Osteocyte (in vitro differentiated cells): ENCODE measurements around the gene CHRD. TPM values are rescaled to one million over a fixed set of nuclear protein-coding genes. Genes with fewer than 3 reads are reported as not detected.
A peak's percentile ranks its signal among the peaks of the same experiment; 100 is the strongest.
"Not testable (repeated sequence)": the region's sequence is repeated elsewhere in the genome, so short reads cannot be mapped to it uniquely, and the experiment has no call there.

ENCODE experiments used
- DNase-seq: peaks from one replicate; pipeline ENCODE4 v3.0.0; 2021; ENCODE audit warnings: mixed read lengths; ENCODE audit not compliant: unreplicated experiment; ENCODE audit errors: extremely low spot score
- H3K27ac Mint-ChIP-seq: one replicate; pipeline ENCODE4 v1.8.0; 2021; ENCODE audit warnings: mild to moderate bottlenecking, mixed read lengths; ENCODE audit not compliant: unreplicated experiment
- H3K27me3 Mint-ChIP-seq: one replicate; pipeline ENCODE4 v1.8.0; 2021; ENCODE audit warnings: mixed read lengths; ENCODE audit not compliant: unreplicated experiment
- H3K36me3 Mint-ChIP-seq: one replicate; pipeline ENCODE4 v1.8.0; 2021; ENCODE audit warnings: mixed read lengths; ENCODE audit not compliant: unreplicated experiment
- H3K4me1 Mint-ChIP-seq: one replicate; pipeline ENCODE4 v1.8.0; 2021; ENCODE audit warnings: mixed read lengths; ENCODE audit not compliant: unreplicated experiment
- H3K4me3 Mint-ChIP-seq: one replicate; pipeline ENCODE4 v1.8.0; 2021; ENCODE audit warnings: mild to moderate bottlenecking, moderate library complexity, mixed read lengths; ENCODE audit not compliant: unreplicated experiment
- H3K9me3 Mint-ChIP-seq: one replicate; pipeline ENCODE4 v1.8.0; 2021; ENCODE audit warnings: mixed read lengths; ENCODE audit not compliant: unreplicated experiment
- total RNA-seq: library from RNA; stranded (reverse); gene quantifications from 2 replicates; pipeline ENCODE4 v1.2.1, GENCODE V29; 2021
- TF ChIP-seq, protein P1 (sequence below): fragments of 200-600 bp; sonication (generic); IDR thresholded peaks from 2 replicates; pipeline ENCODE4 v1.5.0; 2021; ENCODE audit warnings: antibody characterized with exemption, mild to moderate bottlenecking, moderate library complexity

The CHRD gene
- total RNA-seq, 1 donor from 2014 or later, result 4.4 TPM

DNA sequence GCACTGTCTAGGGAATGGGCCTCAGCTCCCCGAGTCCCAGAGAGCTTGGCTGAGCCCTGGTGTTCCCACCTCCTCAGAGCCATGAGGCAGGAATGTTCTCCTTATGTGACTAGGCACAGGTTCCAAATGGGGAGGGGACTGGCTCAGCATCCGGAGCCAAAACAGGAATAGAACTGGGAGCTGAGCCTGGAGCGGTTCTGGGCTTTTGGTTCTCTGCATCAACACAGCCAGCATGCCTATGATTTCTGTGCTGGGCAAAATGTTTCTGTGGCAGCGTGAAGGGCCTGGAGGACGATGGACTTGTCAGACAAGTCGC lies 42.5 kb upstream of the CHRD start, which contains the start of gene FAM131A:
FAM131A (plus strand) TSS at position 202 of the 316 bp plus-strand sequence; CDS start at position 233, 31 bp downstream.
- no peaks in the 10 kb centered on the region for H3K9me3 Mint-ChIP-seq
- H3K36me3 Mint-ChIP-seq, result peaks cover 21% of the 10 kb centered on the region
- DNase-seq, result no peak
- TF ChIP-seq, protein P1, sequence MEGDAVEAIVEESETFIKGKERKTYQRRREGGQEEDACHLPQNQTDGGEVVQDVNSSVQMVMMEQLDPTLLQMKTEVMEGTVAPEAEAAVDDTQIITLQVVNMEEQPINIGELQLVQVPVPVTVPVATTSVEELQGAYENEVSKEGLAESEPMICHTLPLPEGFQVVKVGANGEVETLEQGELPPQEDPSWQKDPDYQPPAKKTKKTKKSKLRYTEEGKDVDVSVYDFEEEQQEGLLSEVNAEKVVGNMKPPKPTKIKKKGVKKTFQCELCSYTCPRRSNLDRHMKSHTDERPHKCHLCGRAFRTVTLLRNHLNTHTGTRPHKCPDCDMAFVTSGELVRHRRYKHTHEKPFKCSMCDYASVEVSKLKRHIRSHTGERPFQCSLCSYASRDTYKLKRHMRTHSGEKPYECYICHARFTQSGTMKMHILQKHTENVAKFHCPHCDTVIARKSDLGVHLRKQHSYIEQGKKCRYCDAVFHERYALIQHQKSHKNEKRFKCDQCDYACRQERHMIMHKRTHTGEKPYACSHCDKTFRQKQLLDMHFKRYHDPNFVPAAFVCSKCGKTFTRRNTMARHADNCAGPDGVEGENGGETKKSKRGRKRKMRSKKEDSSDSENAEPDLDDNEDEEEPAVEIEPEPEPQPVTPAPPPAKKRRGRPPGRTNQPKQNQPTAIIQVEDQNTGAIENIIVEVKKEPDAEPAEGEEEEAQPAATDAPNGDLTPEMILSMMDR, result no peak
- H3K4me3 Mint-ChIP-seq, result peak within 1 kb of the TSS; percentile 79
- H3K27ac Mint-ChIP-seq, result peak within 1 kb of the TSS; percentile 91
- H3K27me3 Mint-ChIP-seq, result no peaks in the 10 kb centered on the region
- H3K4me1 Mint-ChIP-seq, result peaks cover 29% of the 10 kb centered on the region

DNA sequence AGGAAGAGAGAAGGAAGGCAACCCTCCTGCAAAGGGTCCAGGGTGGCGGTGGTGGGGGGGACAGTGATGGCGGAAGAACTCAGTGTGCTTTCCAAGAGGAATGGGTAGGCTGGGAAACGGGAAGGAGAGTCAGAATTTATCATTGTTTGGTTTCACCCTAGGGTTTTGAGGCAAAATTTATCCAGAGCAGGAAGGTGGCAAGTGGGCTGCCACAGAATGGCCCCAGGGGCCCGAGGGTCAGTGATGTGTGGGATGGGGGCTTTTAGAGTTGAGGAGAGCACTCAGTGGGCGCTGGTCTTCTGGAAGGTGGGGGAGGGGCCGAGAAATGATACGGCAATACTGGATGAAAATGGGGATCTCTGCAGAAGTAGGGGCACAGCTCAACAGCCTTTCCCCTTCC lies 41.9 kb upstream of the CHRD start:
- Mint-ChIP-seq H3K27ac (peak overlapping the region; percentile 91), H3K36me3 (peaks cover 18% of the 10 kb centered on the region), H3K27me3 (no peaks in the 10 kb centered on the region), H3K4me1 (peaks cover 35% of the 10 kb centered on the region), H3K4me3 (peak overlapping the region; percentile 7), H3K9me3 (no peaks in the 10 kb centered on the region)
- TF ChIP-seq, protein P1, result no peak
- no peak for DNase-seq

DNA sequence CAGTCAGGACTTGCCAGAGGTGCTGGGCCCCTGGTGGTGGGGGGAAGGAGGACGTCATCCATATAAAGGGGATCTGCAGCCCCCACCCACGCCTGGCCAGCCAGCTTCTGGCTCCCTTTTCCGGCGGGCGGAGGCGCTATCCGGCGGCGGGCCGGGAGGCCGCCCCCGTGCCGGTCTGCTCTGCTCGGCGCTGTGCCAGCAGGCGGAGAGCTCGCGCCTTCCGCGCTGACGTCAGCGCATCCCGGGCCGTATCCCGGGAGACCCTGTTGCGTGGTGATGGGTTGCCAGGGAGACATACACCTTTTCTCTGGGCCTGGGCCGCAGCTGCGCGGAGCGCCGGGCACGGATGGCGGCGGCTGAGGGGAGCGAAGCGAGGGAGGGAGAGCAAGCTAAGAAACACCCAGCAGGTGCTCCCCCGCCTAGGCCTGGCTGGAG lies 41.3 kb upstream of the CHRD start:
- peaks cover 40% of the 10 kb centered on the region for H3K4me1 Mint-ChIP-seq
- peak overlapping the region; percentile 91 for H3K27ac Mint-ChIP-seq
- H3K9me3 Mint-ChIP-seq, result no peaks in the 10 kb centered on the region
- no peak for DNase-seq
- TF ChIP-seq, protein P1, result no peak
- H3K27me3 Mint-ChIP-seq, result no peaks in the 10 kb centered on the region
- peaks cover 15% of the 10 kb centered on the region for H3K36me3 Mint-ChIP-seq
- H3K4me3 Mint-ChIP-seq, result no peak overlapping the region

DNA sequence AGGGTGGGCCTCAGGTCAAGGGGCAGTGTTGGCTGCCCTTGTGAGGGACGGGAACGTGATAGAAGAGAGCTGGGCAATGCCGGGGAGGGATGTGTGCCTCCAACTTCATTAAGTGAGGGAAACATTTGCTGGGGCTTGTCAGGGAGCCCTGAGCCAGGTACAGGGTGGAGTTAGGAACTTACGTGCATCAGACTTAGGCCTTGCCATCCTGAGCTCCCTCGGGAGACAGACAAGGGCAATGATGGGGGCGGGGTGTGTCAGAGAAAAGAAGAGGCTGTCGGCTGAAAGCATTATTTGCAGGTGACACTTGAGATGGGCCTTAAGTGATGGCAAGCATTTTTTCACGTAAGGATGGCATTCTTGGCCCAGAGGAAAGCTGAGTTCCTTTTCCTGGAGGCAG lies 40.9 kb upstream of the CHRD start:
- Mint-ChIP-seq H3K36me3 (peaks cover 10% of the 10 kb centered on the region), H3K27ac (no peak overlapping the region), H3K27me3 (no peaks in the 10 kb centered on the region), H3K4me3 (no peak overlapping the region), H3K4me1 (peaks cover 43% of the 10 kb centered on the region), H3K9me3 (no peaks in the 10 kb centered on the region)
- TF ChIP-seq, protein P1, result no peak
- DNase-seq, result no peak

DNA sequence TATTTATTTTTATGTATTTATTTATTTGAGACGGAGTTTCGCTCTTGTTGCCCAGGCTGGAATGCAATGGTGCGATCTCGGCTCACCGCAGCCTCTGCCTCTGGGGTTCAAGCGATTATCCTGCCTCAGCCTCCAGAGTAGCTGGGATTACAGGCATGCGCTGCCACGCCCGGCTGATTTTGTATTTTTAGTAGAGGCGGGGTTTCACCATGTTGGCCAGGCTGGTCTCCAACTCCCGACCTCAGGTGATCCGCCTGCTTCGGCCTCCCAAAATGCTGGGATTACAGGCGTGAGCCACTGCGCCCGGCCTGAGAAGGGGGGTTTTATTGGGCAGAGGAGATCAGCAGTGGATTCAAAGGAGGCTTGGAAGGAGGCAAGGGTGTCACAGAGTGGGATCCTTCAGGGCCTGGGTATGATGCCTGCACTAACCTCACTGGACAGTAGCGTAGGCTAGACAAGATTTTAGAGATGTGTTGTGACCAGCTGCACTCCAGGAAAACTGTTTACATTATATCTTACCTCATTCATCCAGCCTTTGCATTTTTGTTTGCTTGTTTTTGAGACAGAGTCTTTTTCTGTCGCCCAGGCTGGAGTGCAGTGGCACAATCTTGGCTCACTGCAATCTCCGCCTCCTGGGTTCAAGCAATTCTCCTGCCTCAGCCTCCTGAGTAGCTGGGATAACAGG lies 40.3 kb upstream of the CHRD start:
- not testable (repeated sequence) for H3K27ac Mint-ChIP-seq, H3K27me3 Mint-ChIP-seq, H3K36me3 Mint-ChIP-seq, H3K9me3 Mint-ChIP-seq, DNase-seq, H3K4me3 Mint-ChIP-seq
- peaks cover 46% of the 10 kb centered on the region for H3K4me1 Mint-ChIP-seq
